Measurements from ENCODE around the gene PAX2.

PAX2 gene

GRCh38 chr10:100793055-100793454, 47.7 kb downstream of the PAX2 start:
- DNase-seq = no peak

GRCh38 chr10:100799881-100800280, 54.5 kb downstream of the PAX2 start:
- no peak for DNase-seq

- no peak for DNase-seq
These were observed 55.5 kb downstream of the PAX2 start for GRCh38 chr10:100800931-100801330.

- no peak for DNase-seq
These were observed 56.8 kb downstream of the PAX2 start for GRCh38 chr10:100802196-100802595.

- DNase-seq = no peak
These were observed 57.2 kb downstream of the PAX2 start for GRCh38 chr10:100802607-100803006.

GRCh38 chr10:100803492-100803891, 58.1 kb downstream of the PAX2 start:
- DNase-seq = no peak

GRCh38 chr10:100803908-100804307, 58.5 kb downstream of the PAX2 start:
- DNase-seq = no peak

GRCh38 chr10:100805543-100806355, 60.4 kb downstream of the PAX2 start:
- DNase-seq = no peak

- DNase-seq = no peak
These were observed 60.9 kb downstream of the PAX2 start for GRCh38 chr10:100806356-100806645.

- DNase-seq = no peak
These were observed 62.0 kb downstream of the PAX2 start for GRCh38 chr10:100807241-100807951.

- DNase-seq = no peak
These were observed 63.5 kb downstream of the PAX2 start for GRCh38 chr10:100808876-100809275.

GRCh38 chr10:100810091-100810834, 64.9 kb downstream of the PAX2 start:
- DNase-seq = no peak

- no peak for DNase-seq
These were observed 65.4 kb downstream of the PAX2 start for GRCh38 chr10:100810835-100811116.

GRCh38 chr10:100811261-100811660, 65.9 kb downstream of the PAX2 start:
- no peak for DNase-seq

- no peak for DNase-seq
These were observed 66.7 kb downstream of the PAX2 start for GRCh38 chr10:100811752-100812750.

GRCh38 chr10:100812978-100813377, 67.6 kb downstream of the PAX2 start:
- DNase-seq = no peak

- no peak for DNase-seq
These were observed 69.5 kb downstream of the PAX2 start for GRCh38 chr10:100814751-100815474.

- no peak for DNase-seq
These were observed 71.3 kb downstream of the PAX2 start for GRCh38 chr10:100816671-100817070.

GRCh38 chr10:100817268-100817839, 72.0 kb downstream of the PAX2 start:
- DNase-seq = no peak

- DNase-seq = no peak
These were observed 74.0 kb downstream of the PAX2 start for GRCh38 chr10:100819424-100819823.

GRCh38 chr10:100823194-100823593, 77.8 kb downstream of the PAX2 start:
- DNase-seq = no peak

GRCh38 chr10:100824886-100825285, 79.5 kb downstream of the PAX2 start:
- DNase-seq = no peak

All from activated CD4-positive, alpha-beta T cell treated with anti-CD3 and anti-CD28 coated beads for 4 hours (primary cell).